ENCODE results near the gene RAB14. TPM values are rescaled to one million over a fixed set of nuclear protein-coding genes. Genes with fewer than 3 reads are reported as not detected.

RAB14 gene
- total and polyA plus RNA-seq, 10 of the 15 experiments (the other 5 are each of a cell fraction or from before 2014, with no cell fraction given), result 16.7 to 59.9 (median 25.4) TPM

DNA sequence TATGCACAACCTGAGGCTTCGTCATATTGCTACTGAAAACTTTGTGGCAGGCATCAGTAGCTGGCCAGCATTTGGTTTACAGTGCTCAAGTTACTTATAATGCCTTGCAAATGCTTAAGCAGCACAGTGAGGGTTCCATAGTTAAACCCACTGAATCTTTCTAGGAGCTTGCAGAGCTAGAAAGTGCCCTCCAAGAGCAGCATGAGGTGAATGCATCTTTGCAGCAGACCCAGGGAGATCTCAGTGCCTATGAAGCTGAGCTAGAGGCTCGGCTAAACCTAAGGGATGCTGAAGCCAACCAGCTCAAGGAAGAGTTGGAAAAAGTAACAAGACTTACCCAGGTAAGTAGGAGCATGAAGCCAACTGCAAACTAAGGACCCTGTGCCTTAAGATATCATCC is 66.0 kb downstream of the RAB14 start (continued):
- no peak for TF ChIP-seq TAF1 (IDR thresholded peaks at IDR 0.05; ENCODE audit: borderline replicate concordance, low read depth, low read length)
- no peak for TF ChIP-seq TCF3 (IDR thresholded peaks at IDR 0.05; ENCODE audit: borderline replicate concordance, insufficient read depth, low read depth, low read length)
- no peak for TF ChIP-seq ZNF217 (IDR thresholded peaks at IDR 0.05)

DNA sequence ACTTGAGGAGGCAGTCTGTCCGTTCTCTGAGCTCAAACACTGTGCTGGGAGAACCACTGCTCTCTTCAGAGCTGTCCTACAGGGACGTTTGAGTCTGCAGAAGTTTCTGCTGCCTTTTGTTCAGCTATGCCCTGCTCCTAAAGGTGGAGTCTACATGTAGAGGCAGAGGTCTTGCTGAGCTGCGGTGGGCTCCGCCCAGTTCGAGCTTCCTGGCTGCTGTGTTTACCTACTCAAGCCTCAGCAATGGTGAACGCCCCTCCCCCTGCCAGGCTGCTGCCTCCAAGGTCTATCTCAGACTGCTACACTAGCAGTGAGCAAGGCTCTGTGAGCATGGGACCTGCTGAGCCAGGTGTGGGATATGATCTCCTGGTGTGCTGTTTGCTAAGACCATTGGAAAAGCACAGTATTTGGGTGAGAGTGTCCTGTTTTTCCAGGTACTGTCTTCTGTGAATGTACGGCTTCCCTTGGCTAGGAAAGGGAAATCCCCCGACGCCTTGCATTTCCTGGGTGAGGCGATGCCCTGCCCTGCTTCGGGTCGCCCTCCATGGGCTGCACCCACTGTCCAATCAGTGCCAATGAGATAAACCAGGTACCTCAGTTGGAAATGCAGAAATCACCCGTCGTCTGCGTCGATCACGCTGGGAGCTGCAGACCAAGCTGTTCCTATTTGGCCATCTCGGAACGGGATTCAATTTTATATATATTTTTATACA is 68.4 kb downstream of the RAB14 start:
- in situ Hi-C loops (cut with MboI) (no loop called here), intact Hi-C loops (cut with micrococcal nuclease; ENCODE audit: unreplicated experiment) (no loop called here)
- Histone ChIP-seq H3K4me2 (ENCODE audit: control insufficient read depth, insufficient read depth) (no peak overlapping the region), H3K27me3 (replicated peaks in 1 of 2; ENCODE audit: control insufficient read depth in 2 of 2, insufficient read depth in 2 of 2, low read length in 1 of 2) (no peaks in the 10 kb centered on the region), H3K4me1 (ENCODE audit: control insufficient read depth, insufficient read depth, low read length) (no peaks in the 10 kb centered on the region), H3K9ac (ENCODE audit: control insufficient read depth, insufficient read depth, low read length) (no peak overlapping the region), H2AFZ (ENCODE audit: control insufficient read depth, low read depth, low read length) (no peak overlapping the region), H4K20me1 (ENCODE audit: control insufficient read depth, insufficient read depth) (no peaks in the 10 kb centered on the region), H3K36me3 (ENCODE audit: control insufficient read depth in 2 of 2, insufficient read depth in 2 of 2, low read length in 1 of 2) (peaks cover 6 to 9% of the 10 kb centered on the region in 2 experiments; a peak in 3 of 4 replicates), H3K79me2 (ENCODE audit: control insufficient read depth, insufficient read depth, low read length) (peaks cover 2% of the 10 kb centered on the region; the same call in 1 of the 2 replicates), H3K4me3 (no peak overlapping the region), H3K27ac (ENCODE audit: control insufficient read depth, insufficient read depth) (no peak overlapping the region), H3K9me3 (replicated peaks; ENCODE audit: control insufficient read depth, insufficient read depth, low read length) (no peaks in the 10 kb centered on the region)
- ChIA-PET SMC1A (ENCODE audit: uncharacterized antibody, unreplicated experiment) (interaction anchor here (1.2 to 1.4 kb wide), 2 partner anchors 9 to 53 kb away, joined by 3 read pairs; no protein-coding TSS in a partner anchor), RAD21 (ENCODE audit: unreplicated experiment) (interaction anchor here (1.3 kb wide), 1 partner anchor 12 kb away, joined by 4 read pairs; no protein-coding TSS in a partner anchor), CTCF (interaction anchor here (1.3 to 1.4 kb wide), 2 partner anchors 68 to 377 kb away, joined by 3 to 5 read pairs; no protein-coding TSS in a partner anchor), POLR2A (interaction anchor here (1.2 kb wide), 1 partner anchor 11 kb away, joined by 5 read pairs; no protein-coding TSS in a partner anchor)
- ATAC-seq (no peak), FAIRE-seq (no peak), DNase-seq (ENCODE audit: low read depth, low spot score) (no peak)
- TF ChIP-seq SP1 (IDR thresholded peaks at IDR 0.05; ENCODE audit: low read depth, low read length), result no peak
- no peak for TF ChIP-seq SMAD1 (IDR thresholded peaks at IDR 0.05; ENCODE audit: low read depth, partially characterized antibody)
- TF ChIP-seq ZZZ3 (IDR thresholded peaks at IDR 0.05; ENCODE audit: control insufficient read depth, insufficient read length, low read depth), result no peak
- TF ChIP-seq ZNF217 (IDR thresholded peaks at IDR 0.05), result no peak
- TF ChIP-seq PML (IDR thresholded peaks at IDR 0.05; ENCODE audit: low read length), result no peak
- no TSS peak for BruUV-seq (replicated peaks)
- 55% methylated on average over 19 of the region's 19 CpGs for WGBS (ENCODE audit: insufficient coverage, insufficient replicate concordance, low lambda C conversion rate, missing lambda C conversion rate)
